AG04449 (cell line): Measurements from ENCODE around the gene CCDC54.

ENCODE experiments used
- CTCF ChIA-PET: fragments of 350-600 bp; formaldehyde crosslinking; extraction: SDS; loops from one replicate; lab custom pipeline; 2021; ENCODE audit warnings: antibody characterized with exemption; lab: Yijun Ruan, JAX
- POLR2A ChIA-PET: fragments of 400-600, 350-600 bp; formaldehyde crosslinking; extraction: SDS; loops from one replicate; lab custom pipeline; 2020; ENCODE audit warnings: antibody characterized with exemption, inconsistent platforms; lab: Yijun Ruan, JAX
- DNase-seq: peaks from one replicate; pipeline ENCODE4 v3.0.0-alpha.2; 2010; ENCODE audit warnings: low read depth, low spot score
- H3K4me3 ChIP-seq: 2 replicates; pipeline ENCODE4 v1.5.1; 2011; ENCODE audit warnings: low read depth, mild to moderate bottlenecking, control low read depth, low read length
- CTCF ChIP-seq: IDR thresholded peaks from one replicate; pipeline ENCODE4 v1.5.1; 2011; ENCODE audit warnings: mild to moderate bottlenecking, moderate library complexity, low read length, control low read depth, inconsistent platforms; ENCODE audit not compliant: insufficient read depth; ENCODE audit errors: missing control alignments

The CCDC54 gene

GRCh38 chr3:107382631-107383030 is 5.4 kb downstream of the CCDC54 start:
- TF ChIP-seq CTCF: no peak
- DNase-seq: no peak

GRCh38 chr3:107384428-107384827 is 7.2 kb downstream of the CCDC54 start:
- TF ChIP-seq CTCF: no peak
- DNase-seq: no peak
- CTCF ChIA-PET: interaction anchor here (1.3 kb wide), 1 partner anchor 370 kb away, joined by 3 read pairs; no protein-coding TSS in a partner anchor
- no peak overlapping the region for H3K4me3 ChIP-seq
- POLR2A ChIA-PET: no interaction called here

More at GRCh38 chr3:107382631-107383030, 5.4 kb downstream of the CCDC54 start:
- ChIA-PET CTCF (interaction anchor here (0.9 to 1.7 kb wide), 3 partner anchors 12 to 111 kb away, joined by 3 to 4 read pairs (median 4); no protein-coding TSS in a partner anchor), POLR2A (no interaction called here)
- no peak overlapping the region for H3K4me3 ChIP-seq

GRCh38 chr3:107384907-107385306 is 7.7 kb downstream of the CCDC54 start:
- no peak for TF ChIP-seq CTCF
- no peak for DNase-seq
- no peak overlapping the region for H3K4me3 ChIP-seq
- CTCF ChIA-PET: interaction anchor here (1.3 to 2.5 kb wide), 2 partner anchors 36 to 369 kb away, joined by 3 to 6 read pairs; no protein-coding TSS in a partner anchor
- POLR2A ChIA-PET: no interaction called here

GRCh38 chr3:107387555-107387954 is 10.3 kb downstream of the CCDC54 start:
- ChIA-PET POLR2A (no interaction called here), CTCF (interaction anchor here (0.6 to 1.6 kb wide), 2 partner anchors 42 to 116 kb away, joined by 3 read pairs; no protein-coding TSS in a partner anchor)
- TF ChIP-seq CTCF: no peak
- no peak overlapping the region for H3K4me3 ChIP-seq
- no peak for DNase-seq

- DNase-seq: peak; percentile 41
- H3K4me3 ChIP-seq: no peak overlapping the region
- CTCF ChIA-PET: interaction anchor here (0.8 to 1.4 kb wide), 4 partner anchors 16 to 121 kb away, joined by 3 to 5 read pairs (median 4); no protein-coding TSS in a partner anchor
- no peak for TF ChIP-seq CTCF
- POLR2A ChIA-PET: interaction anchor here (1.0 to 1.3 kb wide), 2 partner anchors 12 to 13 kb away, joined by 3 to 5 read pairs; no protein-coding TSS in a partner anchor
These were observed 15.4 kb downstream of the CCDC54 start for GRCh38 chr3:107392549-107393165.

- CTCF ChIA-PET: interaction anchor here (1.0 to 1.3 kb wide), 2 partner anchors 10 to 35 kb away, joined by 3 to 5 read pairs; no protein-coding TSS in a partner anchor
- no peak overlapping the region for H3K4me3 ChIP-seq
- POLR2A ChIA-PET: no interaction called here
- no peak for DNase-seq
- TF ChIP-seq CTCF: no peak
These were observed 17.3 kb downstream of the CCDC54 start for GRCh38 chr3:107394502-107394901.
